ENCODE results near the gene WDFY4. TPM values are rescaled to one million over a fixed set of nuclear protein-coding genes. Genes with fewer than 3 reads are reported as not detected.

Gene WDFY4
- total RNA-seq, 1 donor from 2014 or later = not detected

GRCh38 chr10:48733329-48733728 lies 48.7 kb downstream of the WDFY4 start:
- H3K9me3 Mint-ChIP-seq (ENCODE audit: unreplicated experiment) = no peaks in the 10 kb centered on the region
- no peak overlapping the region for H3K27ac Mint-ChIP-seq (ENCODE audit: unreplicated experiment)
- no peak overlapping the region for H3K4me3 Mint-ChIP-seq (ENCODE audit: unreplicated experiment)
- H3K27me3 Mint-ChIP-seq (ENCODE audit: unreplicated experiment) = no peaks in the 10 kb centered on the region
- peak; percentile 48 for DNase-seq (ENCODE audit: extremely low spot score, unreplicated experiment)
- H3K36me3 Mint-ChIP-seq (ENCODE audit: unreplicated experiment) = no peaks in the 10 kb centered on the region
- TF ChIP-seq CTCF (IDR thresholded peaks at IDR 0.05) = no peak
- no peaks in the 10 kb centered on the region for H3K4me1 Mint-ChIP-seq (ENCODE audit: unreplicated experiment)

GRCh38 chr10:48735836-48736390 lies 51.2 kb downstream of the WDFY4 start:
- Mint-ChIP-seq H3K27me3 (ENCODE audit: unreplicated experiment) (no peaks in the 10 kb centered on the region), H3K9me3 (ENCODE audit: unreplicated experiment) (no peaks in the 10 kb centered on the region), H3K4me3 (ENCODE audit: unreplicated experiment) (no peak overlapping the region), H3K4me1 (ENCODE audit: unreplicated experiment) (no peaks in the 10 kb centered on the region), H3K36me3 (ENCODE audit: unreplicated experiment) (no peaks in the 10 kb centered on the region), H3K27ac (ENCODE audit: unreplicated experiment) (no peak overlapping the region)
- TF ChIP-seq CTCF (IDR thresholded peaks at IDR 0.05) = no peak
- peak; percentile 46 for DNase-seq (ENCODE audit: extremely low spot score, unreplicated experiment)

GRCh38 chr10:48736596-48736995 lies 51.9 kb downstream of the WDFY4 start:
- H3K4me3 Mint-ChIP-seq (ENCODE audit: unreplicated experiment) = no peak overlapping the region
- H3K9me3 Mint-ChIP-seq (ENCODE audit: unreplicated experiment) = no peaks in the 10 kb centered on the region

GRCh38 chr10:48737886-48738285 lies 53.2 kb downstream of the WDFY4 start:
- Mint-ChIP-seq H3K27me3 (ENCODE audit: unreplicated experiment) (no peaks in the 10 kb centered on the region), H3K36me3 (ENCODE audit: unreplicated experiment) (no peaks in the 10 kb centered on the region), H3K4me1 (ENCODE audit: unreplicated experiment) (no peaks in the 10 kb centered on the region), H3K27ac (ENCODE audit: unreplicated experiment) (no peak overlapping the region), H3K9me3 (ENCODE audit: unreplicated experiment) (no peaks in the 10 kb centered on the region), H3K4me3 (ENCODE audit: unreplicated experiment) (no peak overlapping the region)
- TF ChIP-seq CTCF (IDR thresholded peaks at IDR 0.05) = no peak
- no peak for DNase-seq (ENCODE audit: extremely low spot score, unreplicated experiment)

More at GRCh38 chr10:48736596-48736995, 51.9 kb downstream of the WDFY4 start:
- no peaks in the 10 kb centered on the region for H3K4me1 Mint-ChIP-seq (ENCODE audit: unreplicated experiment)
- no peak for TF ChIP-seq CTCF (IDR thresholded peaks at IDR 0.05)
- H3K27ac Mint-ChIP-seq (ENCODE audit: unreplicated experiment) = no peak overlapping the region
- H3K27me3 Mint-ChIP-seq (ENCODE audit: unreplicated experiment) = no peaks in the 10 kb centered on the region
- no peaks in the 10 kb centered on the region for H3K36me3 Mint-ChIP-seq (ENCODE audit: unreplicated experiment)
- DNase-seq (ENCODE audit: extremely low spot score, unreplicated experiment) = no peak

GRCh38 chr10:48739170-48739569 lies 54.5 kb downstream of the WDFY4 start:
- no peak overlapping the region for H3K4me3 Mint-ChIP-seq (ENCODE audit: unreplicated experiment)
- H3K9me3 Mint-ChIP-seq (ENCODE audit: unreplicated experiment) = no peaks in the 10 kb centered on the region
- H3K27me3 Mint-ChIP-seq (ENCODE audit: unreplicated experiment) = peaks cover 4% of the 10 kb centered on the region
- H3K27ac Mint-ChIP-seq (ENCODE audit: unreplicated experiment) = no peak overlapping the region
- H3K4me1 Mint-ChIP-seq (ENCODE audit: unreplicated experiment) = no peaks in the 10 kb centered on the region
- no peaks in the 10 kb centered on the region for H3K36me3 Mint-ChIP-seq (ENCODE audit: unreplicated experiment)
- TF ChIP-seq CTCF (IDR thresholded peaks at IDR 0.05) = no peak
- DNase-seq (ENCODE audit: extremely low spot score, unreplicated experiment) = no peak
